GM12878 (cell line): ENCODE data around the gene PPP1R36. TPM values are rescaled to one million over a fixed set of nuclear protein-coding genes. Genes with fewer than 3 reads are reported as not detected.

Source experiments
- ATAC-seq: fragments of 200-7000 bp; cut with Tn5 transposase; 3 replicates; pipeline ENCODE4 v1.9.1; 2020; ENCODE audit warnings: mild to moderate bottlenecking, moderate library complexity
- BruUV-seq: library from RNA; stranded (reverse); fragments of 400-500 nt; replicated peaks from 2 replicates; lab custom pipeline; 2021; lab: Mats Ljungman, UMichigan
- CTCF ChIA-PET: fragments of 300-600 bp; sonication (Branson Sonifier 250); formaldehyde crosslinking; extraction: SDS; loops from one replicate; lab custom pipeline; 2021; ENCODE audit warnings: inconsistent platforms; lab: Yijun Ruan, JAX
- POLR2A ChIA-PET: fragments of 350-600 bp; formaldehyde crosslinking; extraction: SDS; loops from one replicate; lab custom pipeline; 2021; ENCODE audit warnings: inconsistent platforms; lab: Charles Lee
- RAD21 ChIA-PET: fragments of 300-600 bp; sonication (Branson Sonifier 250); formaldehyde crosslinking; loops from one replicate; lab custom pipeline; 2023; ENCODE audit warnings: antibody characterized with exemption; ENCODE audit not compliant: unreplicated experiment; lab: Charles Lee
- SMC1A ChIA-PET: fragments of 300-600 bp; sonication (Branson Sonifier 250); formaldehyde crosslinking; loops from one replicate; lab custom pipeline; 2023; ENCODE audit not compliant: unreplicated experiment, uncharacterized antibody; lab: Charles Lee
- DNase-seq: peaks from one replicate; pipeline ENCODE4 v3.0.0-alpha.2; 2011; ENCODE audit warnings: low read depth, low spot score
- FAIRE-seq: peaks from 3 replicates; lab custom pipeline; 2011; peaks lifted over from hg19 to GRCh38; lab: Jason Lieb, UNC
- H2AFZ ChIP-seq: 2 replicates; pipeline ENCODE4 v1.6.0; 2011; ENCODE audit warnings: low read depth, low read length, control low read depth; ENCODE audit not compliant: control insufficient read depth
- H3K27ac ChIP-seq: 2 replicates; pipeline ENCODE4 v1.5.1; 2011; ENCODE audit warnings: control low read depth; ENCODE audit not compliant: control insufficient read depth, insufficient read depth
- H3K27me3 ChIP-seq, 2 experiments: replicated peaks in 1 of 2; 2 replicates each; pipeline versions ENCODE4 v1.6.0 to v1.6.1; 2011; ENCODE audit warnings: low read length in 1 of 2; ENCODE audit not compliant: control insufficient read depth in 2 of 2, insufficient read depth in 2 of 2
- H3K36me3 ChIP-seq, 2 experiments: 2 replicates each; pipeline ENCODE4 v1.5.1; 2011; ENCODE audit warnings: low read length in 1 of 2; ENCODE audit not compliant: control insufficient read depth in 2 of 2, insufficient read depth in 2 of 2
- H3K4me1 ChIP-seq: 2 replicates; pipeline ENCODE4 v1.6.1; 2011; ENCODE audit warnings: mild to moderate bottlenecking, low read length, moderate library complexity, mixed read lengths; ENCODE audit not compliant: control insufficient read depth, insufficient read depth
- H3K4me2 ChIP-seq: 2 replicates; pipeline ENCODE4 v1.6.0; 2011; ENCODE audit warnings: control low read depth; ENCODE audit not compliant: control insufficient read depth, insufficient read depth
- H3K4me3 ChIP-seq: fragments of 200-600 bp; sonication (generic); 2 replicates; pipeline ENCODE4 v1.5.1; 2016
- H3K79me2 ChIP-seq: 2 replicates; pipeline ENCODE4 v1.6.0; 2011; ENCODE audit warnings: low read length; ENCODE audit not compliant: control insufficient read depth, insufficient read depth
- H3K9ac ChIP-seq: 2 replicates; pipeline ENCODE4 v1.8.0; 2011; ENCODE audit warnings: low read length, control low read depth, mixed read lengths; ENCODE audit not compliant: control insufficient read depth, insufficient read depth
- H3K9me3 ChIP-seq: replicated peaks from 3 replicates; pipeline ENCODE4 v1.5.1; 2011; ENCODE audit warnings: mild to moderate bottlenecking, low read length; ENCODE audit not compliant: control insufficient read depth, insufficient read depth
- H4K20me1 ChIP-seq: 2 replicates; pipeline ENCODE4 v1.6.0; 2011; ENCODE audit not compliant: control insufficient read depth, insufficient read depth
- ATF3 ChIP-seq: IDR thresholded peaks from 2 replicates; pipeline ENCODE4 v1.6.1; 2011; ENCODE audit warnings: low read depth, mild to moderate bottlenecking, low read length, moderate library complexity, borderline replicate concordance; ENCODE audit errors: extremely low read depth
- BCLAF1 ChIP-seq: fragments of 450-650 bp; IDR thresholded peaks from 2 replicates; pipeline ENCODE4 v1.6.1; 2017; ENCODE audit warnings: antibody characterized with exemption, mild to moderate bottlenecking, moderate library complexity
- POLR2AphosphoS5 ChIP-seq: IDR thresholded peaks from 2 replicates; pipeline ENCODE4 v1.6.1; 2011; ENCODE audit warnings: mild to moderate bottlenecking, low read length, inconsistent platforms
- WGBS: methylation state at CpG from one replicate; pipeline ENCODE4 v1.1.6; 2016; ENCODE audit warnings: low lambda C conversion rate; ENCODE audit not compliant: insufficient replicate concordance, insufficient coverage; ENCODE audit errors: missing lambda C conversion rate; 5-methylcytosine and 5-hydroxymethylcytosine counted together
- in situ Hi-C: fragments of 300-500 bp; cut with MboI; formaldehyde crosslinking; loops from 9 replicates; pipeline ENCODE4 v1.14.3; 2018; ENCODE audit warnings: mixed read lengths
- intact Hi-C: fragments of 100-400 bp; cut with micrococcal nuclease; formaldehyde crosslinking; loops from one replicate; pipeline ENCODE4 v1.14.2; 2022; ENCODE audit not compliant: unreplicated experiment
- polyA plus RNA-seq, 11 experiments: library from polyadenylated mRNA; depleted of rRNA in 4 of 11; unstranded in 6 of 11; stranded (reverse) in 5 of 11; fragments of >200 nt; fragmentation: Nextera tagmentation in 4 of 11; fragmentation: Illumina TruSeq in 1 of 11; extraction: Ambion mirVana in 4 of 11; extraction: Trizol in 1 of 11; gene quantifications; 1 replicate in 1 of 11; 2 replicates in 10 of 11; pipeline versions ENCODE4 v1.2.1 to v1.2.3, GENCODE V29; 2011 to 2016; ENCODE audit warnings: inconsistent platforms in 2 of 11, missing spikeins in 2 of 11, low read depth in 1 of 11
- total RNA-seq, 4 experiments: library from RNA; depleted of rRNA in 3 of 4; stranded (reverse); fragments of >200 nt in 3 of 4; fragmentation: Illumina TruSeq in 1 of 4; extraction: Trizol in 1 of 4; gene quantifications; 2 replicates each; pipeline versions ENCODE4 v1.2.1 to v1.2.3, GENCODE V29; 2013 to 2021

PPP1R36 gene
- total and polyA plus RNA-seq, 10 of the 15 experiments (the other 5 are each of a cell fraction or from before 2014, with no cell fraction given), result 0.12 to 0.13 TPM; not detected in 8

- no peak for FAIRE-seq
- Histone ChIP-seq H3K9me3 (no peaks in the 10 kb centered on the region), H2AFZ (no peak overlapping the region), H3K36me3 (peaks cover 6 to 27% of the 10 kb centered on the region in 2 experiments), H3K4me1 (no peaks in the 10 kb centered on the region), H3K9ac (no peak overlapping the region), H3K4me3 (no peak overlapping the region), H3K27me3 (no peaks in the 10 kb centered on the region), H4K20me1 (no peaks in the 10 kb centered on the region), H3K79me2 (peaks cover 41% of the 10 kb centered on the region), H3K27ac (no peak overlapping the region), H3K4me2 (no peak overlapping the region)
- in situ Hi-C loops, result no loop called here
- ChIA-PET RAD21 (no interaction called here), POLR2A (interaction anchor here (0.6 kb wide), 1 partner anchor 17 kb away, joined by 3 read pairs; no protein-coding TSS in a partner anchor), CTCF (interaction anchor here (1.5 to 5.4 kb wide), 6 partner anchors 12 to 219 kb away, joined by 3 to 37 read pairs (median 4); no protein-coding TSS in a partner anchor), SMC1A (interaction anchor here (0.8 to 2.6 kb wide), 6 partner anchors 8 to 25 kb away, joined by 3 to 14 read pairs (median 8); no protein-coding TSS in a partner anchor)
- no peak; the same call in 1 of the 3 replicates for ATAC-seq
- TSS peak; percentile 50 for BruUV-seq
- intact Hi-C loops, result no loop called here
- TF ChIP-seq BCLAF1 (no peak), POLR2AphosphoS5 (peak; percentile 50; the same call in 1 of the 2 replicates), ATF3 (no peak)
- DNase-seq, result no peak
- 82% methylated on average over 9 of the region's 9 CpGs for WGBS
These were observed 27.0 kb upstream of the PPP1R36 start for GRCh38 chr14:64522591-64523355.
